ENCODE measurements around the gene AJUBA.
"Not testable (repeated sequence)": the region's sequence is repeated elsewhere in the genome, so short reads cannot be mapped to it uniquely, and the experiment has no call there.

AJUBA gene

DNA sequence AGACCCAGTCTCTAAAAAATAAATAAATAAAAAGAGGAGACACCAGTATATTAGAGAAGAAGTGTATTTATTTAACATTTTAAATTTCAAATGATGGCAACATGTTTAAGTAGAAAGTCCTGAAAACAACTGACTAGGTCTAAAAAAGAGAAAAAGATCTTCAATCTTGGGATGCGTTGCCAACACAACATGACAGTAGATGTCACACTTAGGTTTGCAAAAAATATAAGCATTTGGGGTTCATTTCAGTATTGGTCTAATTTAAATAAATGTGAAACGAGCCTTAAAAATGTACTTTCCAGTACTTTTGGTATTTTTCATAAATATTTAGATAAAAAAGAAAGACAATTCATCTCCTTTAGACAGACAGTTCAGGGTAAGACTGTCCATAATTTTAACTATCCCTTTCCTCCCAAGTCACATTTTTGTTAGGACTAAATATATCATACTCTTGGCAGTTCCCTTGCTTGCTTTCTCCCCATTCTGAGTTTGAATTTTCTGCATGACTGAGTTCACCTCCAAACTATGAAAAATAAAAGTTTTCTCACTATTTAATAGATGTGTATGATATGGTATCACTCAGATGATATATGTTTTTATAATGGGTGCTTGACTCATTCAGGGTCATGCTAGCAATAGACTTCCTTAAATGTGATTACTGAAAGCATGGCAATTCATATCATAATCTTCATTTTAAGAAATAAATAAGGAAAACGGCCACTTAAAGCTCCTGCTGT is 23.3 kb upstream of the AJUBA start:
- no peak for DNase-seq

GRCh38 chr14:23004274-23004673 is 21.9 kb upstream of the AJUBA start:
- DNase-seq, result not testable (repeated sequence)

GRCh38 chr14:23002592-23002991 is 20.2 kb upstream of the AJUBA start:
- no peak for DNase-seq

GRCh38 chr14:23000860-23001259 is 18.5 kb upstream of the AJUBA start:
- DNase-seq, result no peak

DNA sequence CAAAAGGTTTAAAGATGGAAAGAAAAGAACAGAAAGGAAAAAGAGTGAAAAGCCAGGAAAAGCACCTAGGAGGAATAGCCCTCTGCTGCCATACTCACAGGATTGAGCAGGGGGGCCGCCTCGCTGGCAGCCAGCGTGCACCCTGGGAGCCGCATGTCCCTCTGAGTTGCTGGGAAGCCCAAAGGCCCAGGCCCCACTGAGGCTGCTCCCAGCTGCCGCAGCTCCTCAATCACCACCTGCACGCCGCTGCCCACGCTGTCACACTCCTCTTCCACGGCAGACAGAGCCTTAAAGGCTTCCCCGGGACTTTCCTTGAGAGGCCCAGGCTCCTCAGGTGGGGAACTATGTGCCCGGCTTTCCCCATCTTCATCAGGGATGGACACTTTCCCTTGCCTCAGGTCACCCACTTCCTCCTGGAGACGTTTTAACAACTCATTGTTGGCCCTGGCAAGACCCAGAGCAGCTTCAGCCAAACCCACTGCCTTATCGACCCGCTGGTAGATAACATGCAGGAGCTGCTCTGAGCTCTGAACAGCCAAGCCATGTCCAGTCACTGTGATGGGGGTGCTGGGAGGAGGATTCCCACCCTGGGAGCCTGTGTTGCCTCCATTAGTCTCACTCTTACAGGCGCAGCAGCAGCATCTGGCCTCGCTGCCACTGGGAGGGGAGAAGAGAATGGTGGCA is 16.1 kb upstream of the AJUBA start:
- no peak for DNase-seq

- no peak for DNase-seq
Measured at GRCh38 chr14:22997676-22998323, 15.4 kb upstream of the AJUBA start.

DNA sequence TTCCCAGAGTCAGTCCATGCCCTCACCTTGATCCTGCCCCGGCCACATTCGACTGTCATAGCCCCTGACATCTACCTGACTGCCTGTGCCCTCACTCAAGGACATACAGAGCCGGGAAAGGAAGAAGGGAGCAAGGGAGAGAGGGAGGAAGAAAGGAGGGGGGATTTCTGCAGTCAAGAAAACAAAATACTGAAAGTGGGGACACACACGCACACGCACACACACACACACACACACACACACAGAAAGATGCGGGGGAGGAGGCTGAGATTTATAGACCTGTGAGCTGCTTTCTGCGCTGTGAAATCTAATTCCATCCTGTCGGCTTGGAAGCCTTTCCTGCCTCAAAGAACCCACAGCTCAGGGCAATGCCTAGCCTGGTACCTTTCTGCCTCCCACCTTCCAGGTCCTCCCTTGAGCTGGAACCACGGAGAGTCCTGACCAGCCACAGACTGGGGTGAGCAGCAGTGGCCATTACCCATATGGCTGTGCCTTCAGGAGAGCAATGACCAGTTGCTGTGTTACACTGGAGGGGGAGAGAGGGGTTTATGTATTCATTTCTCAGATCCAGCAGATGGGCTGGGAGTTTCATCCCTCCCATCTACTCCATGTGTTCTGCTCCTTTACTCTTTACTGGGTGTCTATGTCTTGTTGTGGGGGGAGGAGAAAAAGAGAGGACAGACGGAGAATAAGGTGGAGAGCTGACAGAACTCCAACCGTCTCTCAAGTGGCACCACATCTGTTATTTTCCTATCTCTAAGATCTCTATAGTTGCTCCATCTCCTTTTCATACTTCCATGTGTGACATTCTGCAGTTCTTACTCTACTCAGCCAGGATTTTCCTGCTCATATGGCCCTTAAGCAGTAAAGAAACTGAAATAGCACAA is 14.7 kb upstream of the AJUBA start:
- DNase-seq, result no peak

GRCh38 chr14:22995889-22996625 is 13.7 kb upstream of the AJUBA start:
- DNase-seq, result no peak

DNA sequence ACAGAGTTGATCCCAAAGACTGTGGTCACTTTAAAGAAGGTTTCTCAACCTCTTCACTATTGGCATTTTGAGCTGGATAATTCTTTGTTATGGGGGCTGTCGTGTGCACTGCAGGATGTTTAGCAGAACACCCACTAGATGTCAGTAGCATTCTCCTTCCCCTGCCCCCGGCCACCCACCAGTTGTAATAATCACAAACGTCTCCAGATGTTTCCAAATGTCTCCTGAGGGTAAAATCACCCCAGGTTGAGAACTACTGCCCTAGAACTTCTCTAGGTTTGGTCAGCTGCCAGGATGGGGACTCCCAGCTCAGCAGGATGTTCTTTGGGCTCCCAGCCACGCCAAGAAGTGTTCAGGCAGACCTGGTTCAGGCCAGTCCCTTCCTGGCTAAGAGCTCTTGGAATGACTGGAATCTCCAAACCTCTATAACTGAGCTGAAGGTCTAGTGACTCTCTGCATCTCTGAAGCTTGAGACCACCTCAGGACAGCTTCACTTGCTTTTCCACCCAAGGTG is 12.5 kb upstream of the AJUBA start:
- peak; percentile 44 for DNase-seq

- no peak for DNase-seq
Measured at GRCh38 chr14:22993517-22993916, 11.2 kb upstream of the AJUBA start.

DNA sequence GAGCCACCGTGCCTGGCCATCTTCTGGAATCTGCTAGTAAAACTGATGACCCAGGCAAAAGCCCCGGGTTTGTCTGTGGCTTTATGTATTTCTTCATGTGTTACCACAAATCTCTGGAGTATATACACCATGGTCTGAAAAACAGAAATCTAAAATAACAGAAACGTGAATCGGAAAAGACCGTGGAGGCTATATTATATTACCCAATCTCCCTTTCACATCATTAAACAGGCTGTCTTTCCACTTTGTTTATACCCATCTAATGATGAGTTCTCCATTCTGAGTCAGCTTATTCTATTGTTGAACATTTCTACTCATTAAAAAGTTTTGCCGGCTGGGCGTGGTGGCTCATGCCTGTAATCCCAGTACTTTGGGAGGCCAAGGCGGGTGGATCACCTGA is 9.5 kb upstream of the AJUBA start:
- no peak for DNase-seq

DNA sequence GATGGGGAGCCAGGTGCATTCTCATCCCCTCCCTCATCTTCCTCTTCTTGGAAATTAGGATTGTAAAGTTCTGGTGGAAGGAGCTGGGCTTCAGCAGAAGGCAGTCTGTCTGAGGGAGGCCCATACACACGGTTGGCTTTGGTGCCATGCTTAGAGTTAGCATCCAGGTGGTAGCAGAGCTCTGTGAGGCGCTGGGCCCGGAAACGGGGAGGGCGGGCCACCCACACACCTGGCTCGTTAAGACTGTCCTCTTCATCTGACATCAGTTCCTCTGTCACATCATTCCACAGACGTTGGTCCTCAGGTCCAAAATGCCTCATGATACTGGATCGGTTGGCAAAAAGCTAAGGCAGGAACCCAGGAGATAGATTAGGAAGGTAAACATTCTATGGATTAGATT is 4.9 kb upstream of the AJUBA start:
- DNase-seq, result no peak

GRCh38 chr14:22986508-22987054 is 4.2 kb upstream of the AJUBA start:
- DNase-seq, result peak; percentile 93

- DNase-seq, result no peak
Measured at GRCh38 chr14:22985894-22986507, 3.6 kb upstream of the AJUBA start.

DNA sequence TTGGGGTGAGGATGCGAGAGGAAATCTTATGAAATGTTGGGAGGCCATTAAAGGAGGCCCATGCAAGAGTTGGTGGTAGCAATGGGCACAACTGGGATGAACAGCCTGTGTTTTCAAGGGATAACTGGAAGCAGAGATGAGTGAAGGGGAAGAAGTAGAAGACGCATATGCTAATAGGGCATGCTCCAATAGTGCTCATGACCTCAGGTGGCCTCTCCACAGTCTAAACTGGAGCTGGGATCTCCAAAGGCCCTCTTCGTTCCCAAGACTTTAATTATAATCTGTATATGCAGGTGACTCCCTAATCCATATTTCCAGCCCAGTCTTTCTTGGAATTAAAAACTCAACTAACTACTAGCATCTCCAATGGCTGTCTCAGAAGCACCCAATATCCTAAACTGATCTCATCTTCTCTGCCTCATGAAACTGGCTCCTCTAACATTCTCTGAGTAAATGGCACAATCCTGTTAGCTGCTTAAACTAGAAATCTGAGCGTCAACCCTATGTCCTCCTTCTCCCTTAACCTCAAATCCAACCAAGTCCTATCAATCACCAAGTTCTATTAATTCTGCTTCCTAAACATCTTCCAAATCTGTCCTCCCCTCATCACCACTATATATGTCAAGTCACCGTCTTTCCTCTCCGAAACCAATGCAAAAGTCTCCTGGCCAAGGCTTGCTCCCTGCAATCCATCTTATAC is 2.8 kb upstream of the AJUBA start:
- no peak for DNase-seq

DNA sequence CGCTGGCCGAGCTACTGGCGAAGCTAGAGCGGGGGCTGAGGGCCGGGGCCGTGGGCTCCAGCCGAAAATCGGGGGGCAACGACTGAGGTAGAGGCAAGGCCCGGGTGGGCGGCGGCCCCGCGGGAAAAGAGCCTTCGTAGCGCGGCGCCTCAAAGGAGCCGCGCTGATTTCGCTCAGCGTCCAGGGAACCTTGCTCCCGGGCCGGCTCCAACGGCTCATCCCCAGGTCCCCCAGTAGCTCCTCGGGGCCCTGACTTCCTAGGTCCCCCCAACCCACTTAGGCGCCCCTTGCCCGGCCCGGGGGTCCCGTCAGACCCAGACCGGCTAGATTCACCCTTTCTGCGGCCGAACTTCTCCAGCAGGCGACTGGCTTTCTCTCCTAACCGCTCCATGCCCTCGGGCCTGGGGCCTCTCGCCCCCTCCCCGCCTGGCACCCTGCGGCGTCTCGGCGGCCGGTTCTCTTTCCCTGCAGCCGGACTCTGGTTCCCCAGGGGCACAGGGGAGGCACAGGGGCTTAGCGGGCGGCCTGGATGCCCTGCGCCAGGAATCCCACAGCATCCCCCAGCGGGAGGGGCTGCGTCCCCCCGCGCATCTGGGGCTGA is 375 bp downstream of the AJUBA start:
- DNase-seq, result peak; percentile 16

DNA sequence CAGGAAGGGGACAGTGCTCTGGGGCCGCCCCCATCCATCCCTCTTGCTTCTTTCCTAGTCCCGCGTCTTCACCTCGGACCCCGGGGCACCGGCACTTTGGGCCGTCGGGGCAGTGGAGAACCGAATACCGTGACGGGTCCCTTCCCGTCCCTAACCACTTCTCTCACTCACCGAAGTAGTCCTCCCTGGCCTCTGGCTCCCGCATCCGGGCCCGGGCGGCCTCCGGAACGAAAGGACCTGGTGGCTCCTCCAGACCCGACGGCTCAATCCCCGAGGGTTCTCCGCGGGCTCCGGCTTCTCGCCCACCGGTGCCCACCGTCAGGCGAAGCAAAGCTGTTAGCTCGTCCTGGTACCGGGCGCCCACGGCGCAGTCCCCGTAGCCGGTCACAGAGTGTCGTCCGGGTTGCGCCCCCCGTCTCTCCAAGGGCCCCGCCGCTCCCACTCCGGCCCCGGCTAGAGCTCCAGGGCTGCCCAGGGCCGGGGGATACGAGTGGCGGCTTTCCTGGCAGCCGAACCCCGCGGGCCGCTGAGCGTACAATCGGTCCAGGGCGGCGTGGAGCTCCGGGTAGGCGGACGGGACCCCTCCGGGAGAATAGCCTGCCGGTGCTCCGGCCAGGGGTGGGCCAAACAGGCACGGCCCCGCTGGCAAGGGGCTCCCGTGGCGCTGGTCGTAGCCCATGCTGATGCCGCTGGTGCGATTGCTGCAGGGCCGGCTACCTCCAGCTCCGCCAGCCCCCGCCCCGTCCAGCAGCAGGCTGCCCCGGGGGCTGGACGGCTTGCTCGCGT is 1.1 kb downstream of the AJUBA start:
- DNase-seq, result peak; percentile 24

GRCh38 chr14:22980672-22981089 is 1.7 kb downstream of the AJUBA start:
- peak; percentile 37 for DNase-seq

DNA sequence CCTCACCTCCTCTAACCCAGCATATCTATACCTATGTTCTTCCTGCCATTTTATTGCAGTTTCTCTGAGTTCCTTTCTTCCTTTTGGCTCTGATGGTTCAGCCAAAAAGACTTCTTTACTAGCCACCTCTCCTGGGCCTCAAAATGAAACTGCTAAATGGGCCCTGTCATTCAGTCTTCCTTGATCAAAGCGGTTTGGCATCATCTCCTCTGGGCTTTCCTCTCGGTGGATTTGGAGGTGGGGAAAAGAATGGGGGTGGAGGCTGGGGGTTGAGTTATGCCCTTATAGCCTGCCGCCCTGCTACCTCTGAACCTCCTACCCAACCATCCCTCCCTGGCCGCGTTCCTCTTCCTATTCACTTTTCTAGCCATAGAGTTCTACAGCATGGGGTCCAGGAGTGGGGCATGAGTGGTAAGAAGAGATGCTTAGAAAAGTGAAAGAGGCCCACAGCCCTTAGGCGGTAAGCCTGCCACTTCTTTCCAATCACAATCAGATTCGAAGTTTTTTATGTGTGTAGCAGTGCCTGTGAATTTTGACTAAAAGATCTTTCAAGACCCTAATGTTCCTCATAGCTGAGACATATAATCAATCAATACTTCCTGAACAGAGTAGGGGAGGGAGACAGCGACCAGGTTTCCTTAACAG is 2.5 kb downstream of the AJUBA start:
- no peak for DNase-seq
